HCT116 (cell line): ENCODE measurements around the gene HBG2.

ENCODE experiments used
- ELF1 ChIP-seq: IDR thresholded peaks from 2 replicates; pipeline ENCODE4 v1.6.1; 2012; ENCODE audit warnings: low read depth, borderline replicate concordance
- EZH2 ChIP-seq: fragments of 200-600 bp; sonication (generic); IDR thresholded peaks from 2 replicates; pipeline ENCODE4 v1.6.1; 2017; ENCODE audit warnings: antibody characterized with exemption, mixed run types
- JUND ChIP-seq: IDR thresholded peaks from 2 replicates; pipeline ENCODE4 v1.6.1; 2012
- MAX ChIP-seq: IDR thresholded peaks from 2 replicates; pipeline ENCODE4 v1.6.1; 2012
- POLR2A ChIP-seq: IDR thresholded peaks from 2 replicates; pipeline ENCODE4 v1.7.0; 2011; ENCODE audit warnings: borderline replicate concordance; ENCODE audit not compliant: insufficient read depth, insufficient read length; ENCODE audit errors: extremely low read depth
- RAD21 ChIP-seq: IDR thresholded peaks from 2 replicates; pipeline ENCODE4 v1.6.1; 2012; ENCODE audit warnings: low read depth, mild to moderate bottlenecking
- SIN3A ChIP-seq: IDR thresholded peaks from 2 replicates; pipeline ENCODE4 v1.6.1; 2012; ENCODE audit warnings: low read depth
- SP1 ChIP-seq: IDR thresholded peaks from 2 replicates; pipeline ENCODE4 v1.6.1; 2012; ENCODE audit warnings: low read depth
- TF ChIP-seq, protein P1 (sequence below), 3 experiments: fragments of 200-600 bp in 1 of 3; sonication (generic) in 1 of 3; IDR thresholded peaks in 2 of 3; conservative IDR thresholded peaks in 1 of 3; 2 replicates each; pipeline ENCODE4 v1.5.1; 2012 to 2017; ENCODE audit warnings: low read depth in 2 of 3, low read length in 2 of 3, antibody characterized with exemption in 1 of 3, borderline replicate concordance in 1 of 3, control low read depth in 1 of 3, mild to moderate bottlenecking in 1 of 3, mixed read lengths in 1 of 3, mixed run types in 1 of 3, moderate library complexity in 1 of 3; ENCODE audit not compliant: insufficient read depth in 1 of 3
- TF ChIP-seq, protein P2 (sequence below): IDR thresholded peaks from 2 replicates; pipeline ENCODE4 v1.6.1; 2012; ENCODE audit warnings: low read depth

DNA sequence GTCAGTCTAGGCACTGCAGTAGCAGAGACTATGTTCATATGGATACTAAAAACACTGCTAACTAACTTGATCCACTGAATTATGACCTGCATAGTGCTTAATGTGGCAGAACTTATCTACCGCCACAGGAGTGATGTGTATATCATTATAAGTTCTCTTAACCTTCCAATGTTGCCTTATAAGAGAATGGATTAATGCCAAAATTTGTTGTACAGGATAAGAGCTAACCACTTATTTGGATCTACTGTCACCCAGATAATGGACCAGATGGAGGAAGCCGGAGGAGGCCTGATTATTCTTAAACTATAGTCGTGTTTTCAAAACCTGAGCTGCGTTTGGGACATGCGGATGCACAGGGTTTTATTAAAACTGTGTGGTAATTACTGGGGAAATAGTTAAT is 49.0 kb upstream of the HBG2 start:
- TF ChIP-seq, protein P1, sequence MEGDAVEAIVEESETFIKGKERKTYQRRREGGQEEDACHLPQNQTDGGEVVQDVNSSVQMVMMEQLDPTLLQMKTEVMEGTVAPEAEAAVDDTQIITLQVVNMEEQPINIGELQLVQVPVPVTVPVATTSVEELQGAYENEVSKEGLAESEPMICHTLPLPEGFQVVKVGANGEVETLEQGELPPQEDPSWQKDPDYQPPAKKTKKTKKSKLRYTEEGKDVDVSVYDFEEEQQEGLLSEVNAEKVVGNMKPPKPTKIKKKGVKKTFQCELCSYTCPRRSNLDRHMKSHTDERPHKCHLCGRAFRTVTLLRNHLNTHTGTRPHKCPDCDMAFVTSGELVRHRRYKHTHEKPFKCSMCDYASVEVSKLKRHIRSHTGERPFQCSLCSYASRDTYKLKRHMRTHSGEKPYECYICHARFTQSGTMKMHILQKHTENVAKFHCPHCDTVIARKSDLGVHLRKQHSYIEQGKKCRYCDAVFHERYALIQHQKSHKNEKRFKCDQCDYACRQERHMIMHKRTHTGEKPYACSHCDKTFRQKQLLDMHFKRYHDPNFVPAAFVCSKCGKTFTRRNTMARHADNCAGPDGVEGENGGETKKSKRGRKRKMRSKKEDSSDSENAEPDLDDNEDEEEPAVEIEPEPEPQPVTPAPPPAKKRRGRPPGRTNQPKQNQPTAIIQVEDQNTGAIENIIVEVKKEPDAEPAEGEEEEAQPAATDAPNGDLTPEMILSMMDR (IDR thresholded peaks at IDR 0.05 in 2 of 3, conservative IDR thresholded peaks at IDR 0.05 in 1 of 3; ENCODE audit: borderline replicate concordance in 1 of 3, insufficient read depth in 1 of 3, low read depth in 2 of 3, low read length in 2 of 3): no peak
- TF ChIP-seq RAD21 (no peak), MAX (no peak), SIN3A (no peak), EZH2 (no peak), ELF1 (no peak), JUND (no peak), SP1 (no peak), POLR2A (no peak)
- TF ChIP-seq, protein P2, sequence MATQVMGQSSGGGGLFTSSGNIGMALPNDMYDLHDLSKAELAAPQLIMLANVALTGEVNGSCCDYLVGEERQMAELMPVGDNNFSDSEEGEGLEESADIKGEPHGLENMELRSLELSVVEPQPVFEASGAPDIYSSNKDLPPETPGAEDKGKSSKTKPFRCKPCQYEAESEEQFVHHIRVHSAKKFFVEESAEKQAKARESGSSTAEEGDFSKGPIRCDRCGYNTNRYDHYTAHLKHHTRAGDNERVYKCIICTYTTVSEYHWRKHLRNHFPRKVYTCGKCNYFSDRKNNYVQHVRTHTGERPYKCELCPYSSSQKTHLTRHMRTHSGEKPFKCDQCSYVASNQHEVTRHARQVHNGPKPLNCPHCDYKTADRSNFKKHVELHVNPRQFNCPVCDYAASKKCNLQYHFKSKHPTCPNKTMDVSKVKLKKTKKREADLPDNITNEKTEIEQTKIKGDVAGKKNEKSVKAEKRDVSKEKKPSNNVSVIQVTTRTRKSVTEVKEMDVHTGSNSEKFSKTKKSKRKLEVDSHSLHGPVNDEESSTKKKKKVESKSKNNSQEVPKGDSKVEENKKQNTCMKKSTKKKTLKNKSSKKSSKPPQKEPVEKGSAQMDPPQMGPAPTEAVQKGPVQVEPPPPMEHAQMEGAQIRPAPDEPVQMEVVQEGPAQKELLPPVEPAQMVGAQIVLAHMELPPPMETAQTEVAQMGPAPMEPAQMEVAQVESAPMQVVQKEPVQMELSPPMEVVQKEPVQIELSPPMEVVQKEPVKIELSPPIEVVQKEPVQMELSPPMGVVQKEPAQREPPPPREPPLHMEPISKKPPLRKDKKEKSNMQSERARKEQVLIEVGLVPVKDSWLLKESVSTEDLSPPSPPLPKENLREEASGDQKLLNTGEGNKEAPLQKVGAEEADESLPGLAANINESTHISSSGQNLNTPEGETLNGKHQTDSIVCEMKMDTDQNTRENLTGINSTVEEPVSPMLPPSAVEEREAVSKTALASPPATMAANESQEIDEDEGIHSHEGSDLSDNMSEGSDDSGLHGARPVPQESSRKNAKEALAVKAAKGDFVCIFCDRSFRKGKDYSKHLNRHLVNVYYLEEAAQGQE: no peak
